IPS-15b (cell line): ENCODE measurements around the gene SOD3.

Experiments
- H3K27me3 ChIP-seq: one replicate; pipeline ENCODE4 v1.6.1; 2013; ENCODE audit warnings: low read length; ENCODE audit not compliant: control insufficient read depth, insufficient read depth
- H3K36me3 ChIP-seq: one replicate; pipeline ENCODE4 v1.6.1; 2013; ENCODE audit warnings: low read length; ENCODE audit not compliant: control insufficient read depth, insufficient read depth
- H3K4me1 ChIP-seq: one replicate; pipeline ENCODE4 v1.6.1; 2013; ENCODE audit warnings: mild to moderate bottlenecking, low read length; ENCODE audit not compliant: control insufficient read depth, insufficient read depth
- H3K4me3 ChIP-seq: one replicate; pipeline ENCODE4 v1.5.1; 2013; ENCODE audit warnings: low read depth, low read length
- H3K9ac ChIP-seq: one replicate; pipeline ENCODE4 v1.6.1; 2013; ENCODE audit warnings: low read depth, mild to moderate bottlenecking, low read length
- H3K9me3 ChIP-seq: one replicate; pipeline ENCODE4 v1.6.1; 2013; ENCODE audit warnings: mild to moderate bottlenecking, low read length; ENCODE audit not compliant: control insufficient read depth, insufficient read depth

Gene SOD3

DNA sequence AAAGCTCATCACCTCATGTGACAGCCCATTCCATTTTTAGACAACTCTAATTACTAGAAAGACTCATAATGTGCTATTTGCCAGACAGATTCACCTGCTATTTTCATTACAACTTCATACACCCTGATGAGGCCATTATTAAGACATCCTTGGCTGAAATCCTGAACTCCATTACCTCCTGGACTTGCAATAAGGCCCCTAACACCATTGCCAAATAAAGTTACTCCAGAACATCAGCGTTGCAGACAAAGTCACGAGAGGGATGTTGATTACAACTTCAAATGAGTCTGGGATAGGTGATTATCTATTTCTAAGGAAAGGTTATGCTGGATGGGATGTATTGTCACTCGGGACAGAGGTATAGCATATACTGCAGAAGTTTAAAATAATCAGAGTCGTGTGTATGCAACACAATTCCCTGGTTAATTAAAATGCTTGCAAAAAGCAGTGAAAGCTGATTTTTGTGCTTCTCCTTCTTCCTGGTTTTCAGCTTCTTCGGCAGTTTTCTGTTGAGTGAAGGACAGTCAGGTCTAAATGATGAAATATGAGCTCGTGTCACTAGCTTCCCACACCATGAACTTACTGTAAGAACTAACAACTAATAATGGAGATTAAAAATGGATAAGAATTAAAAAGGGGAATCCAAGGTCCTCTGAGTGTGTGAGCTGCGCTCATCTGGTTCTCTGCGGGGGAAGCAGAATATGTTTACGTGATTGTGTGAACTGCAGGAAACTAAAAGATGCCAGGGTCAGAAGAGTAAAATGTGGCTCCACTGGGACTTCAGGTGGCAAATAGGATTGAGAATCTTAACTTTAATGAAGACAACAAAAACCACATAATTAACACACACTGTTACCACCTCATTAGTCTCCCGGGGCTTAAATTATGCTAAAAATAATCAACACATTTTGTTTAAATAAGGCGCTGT is 17.6 kb upstream of the SOD3 start:
- H3K4me3 ChIP-seq = no peak overlapping the region
- no peak overlapping the region for H3K9ac ChIP-seq
- no peaks in the 10 kb centered on the region for H3K36me3 ChIP-seq
- no peaks in the 10 kb centered on the region for H3K27me3 ChIP-seq
- H3K4me1 ChIP-seq = no peaks in the 10 kb centered on the region
- no peaks in the 10 kb centered on the region for H3K9me3 ChIP-seq

DNA sequence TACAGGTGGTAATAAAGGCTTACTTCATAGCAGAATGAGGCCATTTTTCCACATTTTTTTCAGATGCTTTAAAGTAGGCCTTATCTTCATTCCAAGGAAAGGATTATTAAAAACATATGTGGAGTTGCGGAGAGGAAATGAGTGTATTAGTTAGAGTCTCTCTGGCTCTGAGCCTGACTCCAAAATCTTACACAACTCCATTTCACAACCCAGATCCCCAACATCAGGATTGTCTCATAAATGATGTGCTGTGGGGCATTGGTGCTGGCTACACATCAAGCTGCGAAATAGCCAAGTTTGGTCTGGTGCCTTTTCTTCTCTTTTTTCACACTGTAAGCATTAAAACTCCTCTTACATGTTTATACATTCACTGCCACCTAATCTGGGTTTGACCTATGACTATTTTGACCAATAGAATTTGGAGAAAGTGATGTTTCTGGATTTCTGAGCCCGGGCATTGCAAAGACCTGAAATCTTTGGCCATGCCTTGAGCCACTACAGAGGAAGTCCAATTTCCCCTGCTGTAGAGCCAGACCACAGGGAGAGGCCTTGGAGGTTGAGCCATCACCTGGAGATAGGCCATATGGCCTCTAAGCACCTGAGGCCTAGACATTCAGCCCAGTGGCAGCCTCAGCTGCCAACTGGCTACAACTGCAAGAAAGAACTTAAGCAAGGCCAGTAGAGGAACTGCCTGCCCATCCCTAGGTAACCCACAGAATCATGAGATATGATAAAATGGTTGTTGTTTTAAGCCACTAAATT is 16.7 kb upstream of the SOD3 start:
- Histone ChIP-seq H3K4me1 (peaks cover 1% of the 10 kb centered on the region), H3K36me3 (no peaks in the 10 kb centered on the region), H3K4me3 (no peak overlapping the region), H3K9me3 (no peaks in the 10 kb centered on the region), H3K9ac (no peak overlapping the region), H3K27me3 (no peaks in the 10 kb centered on the region)

DNA sequence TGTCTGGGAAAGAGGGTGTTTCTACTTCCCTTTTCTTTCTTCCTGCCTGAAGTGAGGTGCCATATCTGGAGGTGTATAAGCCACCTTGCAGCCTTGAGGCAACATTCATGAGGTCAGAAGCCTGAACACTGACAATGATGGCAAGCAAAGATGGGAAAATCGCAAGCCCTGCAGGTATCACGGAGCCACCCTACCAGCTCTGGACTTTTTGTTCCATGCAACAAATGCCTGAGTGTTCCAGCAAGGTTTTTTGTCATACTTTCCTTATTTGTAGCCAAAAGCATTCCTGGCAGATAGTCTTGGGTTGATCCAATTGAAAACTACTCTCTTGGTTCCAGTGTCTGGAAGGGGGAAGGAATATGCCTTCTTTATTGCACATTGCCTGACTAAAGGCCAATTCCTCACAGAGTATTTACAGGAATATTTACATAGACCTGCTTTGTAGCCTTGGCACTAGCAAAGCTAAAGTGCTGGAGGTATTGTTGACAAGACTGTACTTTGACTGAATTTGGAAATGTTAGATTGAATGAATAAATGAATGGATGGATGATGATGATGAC is 14.4 kb upstream of the SOD3 start:
- Histone ChIP-seq H3K27me3 (no peaks in the 10 kb centered on the region), H3K4me3 (no peak overlapping the region), H3K4me1 (peaks cover 3% of the 10 kb centered on the region), H3K9me3 (no peaks in the 10 kb centered on the region), H3K36me3 (no peaks in the 10 kb centered on the region), H3K9ac (no peak overlapping the region)

DNA sequence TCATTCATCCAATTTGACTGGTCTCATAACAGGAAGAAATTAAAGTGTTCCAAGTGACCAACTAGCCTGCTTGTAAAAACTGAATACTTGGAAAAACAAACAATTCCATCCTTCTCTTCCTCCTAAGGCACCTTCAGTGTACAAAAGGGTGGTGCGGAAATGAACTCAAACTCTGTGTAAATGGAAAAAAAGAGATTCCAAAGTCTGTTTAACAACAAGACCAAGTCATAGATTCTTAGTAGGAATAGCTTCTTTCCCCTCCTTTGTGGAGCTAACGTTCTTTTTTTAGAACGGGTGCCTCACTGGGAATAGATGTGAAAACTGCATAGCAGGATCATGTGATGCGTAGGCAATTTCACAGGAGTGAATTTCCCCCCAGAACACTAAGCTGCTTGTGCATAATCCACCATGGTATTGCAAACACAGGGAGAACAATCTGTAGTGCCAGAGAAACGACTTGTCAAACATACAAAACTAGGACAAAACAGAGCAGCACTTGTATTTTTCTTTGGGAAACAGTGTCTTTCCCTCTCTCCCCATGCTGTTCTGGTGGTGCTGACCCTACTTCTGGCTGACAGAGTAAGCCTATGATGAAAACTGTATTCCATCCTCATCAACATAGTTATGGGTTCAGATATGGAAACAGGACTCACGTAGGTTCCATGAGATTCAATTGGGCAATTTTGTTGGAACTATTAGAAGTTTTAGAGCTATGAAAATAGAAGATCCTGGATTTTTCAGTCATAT is 13.2 kb upstream of the SOD3 start:
- Histone ChIP-seq H3K9ac (no peak overlapping the region), H3K36me3 (no peaks in the 10 kb centered on the region), H3K4me1 (peaks cover 3% of the 10 kb centered on the region), H3K4me3 (no peak overlapping the region), H3K27me3 (no peaks in the 10 kb centered on the region), H3K9me3 (no peaks in the 10 kb centered on the region)

DNA sequence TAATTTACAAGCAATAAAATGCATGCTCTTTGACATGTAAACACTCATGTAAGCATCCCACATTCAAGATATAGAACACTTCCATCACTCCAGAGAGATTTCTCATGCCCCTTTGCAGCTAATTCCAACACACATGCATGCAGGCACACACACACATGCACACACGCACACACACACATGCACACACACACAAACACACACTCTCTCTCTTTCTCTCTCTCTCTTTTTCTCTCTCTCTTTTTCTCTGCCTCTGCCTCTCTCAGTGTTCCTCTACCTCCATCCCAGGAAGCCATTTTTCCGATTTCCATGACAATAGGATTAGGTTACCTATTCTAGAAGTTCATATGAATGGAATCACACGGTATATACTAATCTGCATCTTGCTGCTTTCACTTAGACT is 11.9 kb upstream of the SOD3 start:
- H3K4me1 ChIP-seq = peaks cover 3% of the 10 kb centered on the region
- H3K9ac ChIP-seq = no peak overlapping the region
- no peak overlapping the region for H3K4me3 ChIP-seq
- no peaks in the 10 kb centered on the region for H3K36me3 ChIP-seq
- no peaks in the 10 kb centered on the region for H3K27me3 ChIP-seq
- H3K9me3 ChIP-seq = no peaks in the 10 kb centered on the region

DNA sequence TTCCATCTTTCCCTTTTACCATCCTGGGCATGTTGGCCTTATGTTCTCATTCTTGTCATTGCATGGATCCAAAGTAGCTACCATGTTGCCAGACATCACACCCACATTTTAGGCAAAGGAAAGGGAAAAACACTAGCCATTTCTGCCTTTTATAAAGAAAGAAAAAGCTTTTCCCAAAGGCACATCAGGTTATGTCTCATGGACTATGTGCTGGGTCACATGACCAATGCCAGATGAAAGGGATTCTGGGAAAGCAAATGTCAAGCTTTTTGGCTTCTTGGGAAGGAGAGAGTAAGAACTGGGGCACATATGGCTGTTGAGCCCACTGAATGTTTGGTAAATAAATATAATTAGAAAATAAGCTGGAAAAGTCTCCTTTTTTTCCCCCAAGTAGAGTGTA is 4.3 kb upstream of the SOD3 start:
- peaks cover 5% of the 10 kb centered on the region for H3K4me1 ChIP-seq
- no peak overlapping the region for H3K9ac ChIP-seq
- no peak overlapping the region for H3K4me3 ChIP-seq
- no peaks in the 10 kb centered on the region for H3K9me3 ChIP-seq
- peaks cover 14% of the 10 kb centered on the region for H3K27me3 ChIP-seq
- H3K36me3 ChIP-seq = no peaks in the 10 kb centered on the region

DNA sequence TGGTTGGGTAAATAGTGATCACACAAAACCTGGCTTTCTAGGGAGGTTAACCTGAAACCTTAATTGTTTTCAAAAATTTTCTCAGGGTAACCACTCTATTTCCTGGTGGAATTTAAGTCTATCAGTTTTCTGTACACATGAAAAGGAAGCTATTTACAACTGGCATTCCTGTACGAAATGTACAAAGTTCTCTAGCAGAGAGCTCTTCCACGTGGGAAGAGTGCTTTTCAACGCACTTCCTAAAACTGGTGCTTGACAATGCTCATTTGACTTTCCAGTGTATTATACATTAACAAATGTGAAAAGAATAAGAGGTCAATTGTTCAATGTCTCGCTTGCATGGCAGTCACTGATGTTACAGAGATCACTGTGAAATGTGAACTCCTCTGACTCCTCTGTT is 2.8 kb upstream of the SOD3 start:
- H3K4me3 ChIP-seq = no peak overlapping the region
- no peak overlapping the region for H3K9ac ChIP-seq
- peaks cover 7% of the 10 kb centered on the region for H3K4me1 ChIP-seq
- no peaks in the 10 kb centered on the region for H3K36me3 ChIP-seq
- H3K9me3 ChIP-seq = no peaks in the 10 kb centered on the region
- H3K27me3 ChIP-seq = peaks cover 30% of the 10 kb centered on the region

DNA sequence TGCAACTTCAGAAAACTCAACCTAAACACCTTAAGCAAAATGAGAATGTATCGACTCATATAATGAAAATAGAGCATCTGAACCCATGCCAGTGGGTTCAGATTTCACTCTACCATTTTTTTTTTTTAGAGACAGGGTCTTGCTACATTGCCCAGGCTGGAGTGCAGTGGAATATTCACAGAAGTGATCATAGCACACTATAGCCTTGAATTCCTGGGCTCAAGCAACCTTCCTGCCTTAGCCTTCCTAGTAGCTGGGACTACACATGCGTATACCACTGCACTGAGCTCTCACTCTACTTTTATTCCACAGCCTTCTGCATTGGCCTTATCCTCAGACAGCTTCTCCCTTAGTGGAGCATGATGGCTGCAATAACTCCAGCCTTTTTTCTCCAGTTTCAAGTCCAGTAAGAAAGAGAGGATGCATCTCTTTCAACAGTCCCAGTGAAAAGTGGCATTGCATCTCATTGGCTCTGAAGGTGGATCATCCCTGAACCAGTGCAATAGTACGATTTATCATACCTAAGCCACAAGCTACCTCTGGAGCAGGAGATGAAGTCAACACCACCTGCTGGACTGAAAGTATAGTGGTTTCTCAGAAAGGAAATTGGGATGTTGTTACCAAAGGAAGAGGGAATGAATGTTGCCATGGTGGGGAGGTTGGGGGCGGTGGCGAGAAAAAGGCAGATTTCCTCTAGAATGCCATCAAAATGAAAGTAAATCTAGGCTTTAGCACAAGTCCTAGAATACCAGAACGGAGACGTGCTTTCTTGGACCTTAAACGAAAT is 2.0 kb upstream of the SOD3 start:
- Histone ChIP-seq H3K9ac (no peak overlapping the region), H3K36me3 (no peaks in the 10 kb centered on the region), H3K9me3 (no peaks in the 10 kb centered on the region), H3K27me3 (peaks cover 37% of the 10 kb centered on the region), H3K4me1 (peaks cover 7% of the 10 kb centered on the region), H3K4me3 (no peak overlapping the region)

DNA sequence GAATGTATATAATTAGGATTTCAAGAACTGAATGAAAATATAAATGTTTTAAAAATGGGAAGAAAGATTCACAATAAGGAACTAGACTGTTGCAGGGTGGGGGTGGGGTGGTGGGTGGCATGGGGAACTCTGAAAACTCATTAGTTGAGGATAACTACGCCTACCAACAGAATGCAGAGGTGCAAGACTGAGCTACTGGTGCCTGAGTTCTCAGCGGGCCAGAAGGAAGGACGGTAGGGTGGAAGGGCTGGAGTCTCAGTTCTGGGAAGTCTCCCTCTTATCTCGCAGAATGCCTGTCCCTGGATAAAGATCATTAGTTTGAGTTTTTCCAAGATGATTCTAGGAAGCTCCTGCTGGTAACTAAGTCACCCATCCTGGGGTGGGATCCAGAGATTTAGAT is 1.3 kb upstream of the SOD3 start:
- Histone ChIP-seq H3K4me1 (peaks cover 7% of the 10 kb centered on the region), H3K9me3 (no peaks in the 10 kb centered on the region), H3K4me3 (no peak overlapping the region), H3K9ac (no peak overlapping the region), H3K27me3 (peaks cover 44% of the 10 kb centered on the region), H3K36me3 (no peaks in the 10 kb centered on the region)

DNA sequence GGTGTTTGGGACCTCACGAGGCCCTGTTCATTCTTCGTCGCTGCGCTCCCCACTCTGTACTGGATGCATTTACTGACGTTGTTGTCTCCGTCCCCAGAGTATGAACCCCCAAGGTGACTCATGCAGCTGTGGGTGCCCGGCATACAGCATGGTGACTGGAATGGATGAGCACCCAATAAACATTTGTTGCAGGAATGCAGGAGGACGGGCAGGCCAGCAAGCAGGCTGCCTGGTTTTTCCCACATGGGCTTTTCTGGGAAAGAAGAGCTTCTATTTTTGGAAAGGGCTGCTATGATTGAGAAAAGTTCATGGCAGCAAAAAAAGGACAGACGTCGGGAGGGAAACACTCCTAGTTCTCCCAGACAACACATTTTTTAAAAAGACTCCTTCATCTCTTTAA is 893 bp upstream of the SOD3 start:
- H3K9ac ChIP-seq = no peak overlapping the region
- no peaks in the 10 kb centered on the region for H3K9me3 ChIP-seq
- H3K4me3 ChIP-seq = no peak overlapping the region
- H3K4me1 ChIP-seq = peaks cover 7% of the 10 kb centered on the region
- H3K27me3 ChIP-seq = peaks cover 48% of the 10 kb centered on the region
- H3K36me3 ChIP-seq = no peaks in the 10 kb centered on the region
